ENCODE measurements around the gene PKMYT1. TPM values are rescaled to one million over a fixed set of nuclear protein-coding genes. Genes with fewer than 3 reads are reported as not detected.

Gene PKMYT1
- total and polyA plus RNA-seq, 9 of the 15 experiments (the other 6 are each of a cell fraction or from before 2014, with no cell fraction given): 8.7 to 201 (median 37.8) TPM

DNA sequence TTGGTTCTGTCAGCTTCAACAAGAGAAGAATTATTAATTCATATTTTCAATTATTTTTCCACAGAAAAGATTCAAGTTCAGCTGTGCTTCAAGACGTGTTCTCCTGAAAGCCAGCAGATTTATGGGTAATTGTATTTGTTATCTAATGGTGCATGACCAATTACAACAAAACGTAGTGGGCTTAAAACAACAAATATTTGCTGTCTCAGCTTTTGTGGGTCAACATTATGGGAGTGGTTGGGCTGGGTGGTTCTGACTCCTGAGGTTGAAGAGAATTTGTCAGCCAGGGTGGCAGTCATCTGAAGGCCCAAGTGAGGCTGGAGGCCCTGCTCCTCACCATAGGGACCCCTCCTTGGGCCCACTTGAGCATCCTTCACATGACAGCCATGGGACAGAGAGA, 40.3 kb downstream of the PKMYT1 start:
- intact Hi-C loops (cut with micrococcal nuclease): no loop called here
- WGBS (ENCODE audit: insufficient coverage, low coverage, missing lambda C conversion rate): 50% methylated on average over 2 of the region's 2 CpGs
- Histone ChIP-seq H3K9ac (ENCODE audit: insufficient read depth in 1 of 2, low read depth in 2 of 2, low read length in 2 of 2) (peak overlapping the region in 1 of 2 experiments; percentile 52; a peak in 1 of 4 replicates), H3K79me2 (ENCODE audit: control insufficient read depth, insufficient read depth, low read length) (no peaks in the 10 kb centered on the region), H3K36me3 (ENCODE audit: control insufficient read depth, insufficient read depth, low read length) (peaks cover 50% of the 10 kb centered on the region; the same call in 2 of the 3 replicates), H3K9me3 (replicated peaks; ENCODE audit: control insufficient read depth, insufficient read depth, low read depth, low read length) (no peaks in the 10 kb centered on the region), H2AFZ (ENCODE audit: low read depth, low read length) (no peak overlapping the region), H3K4me2 (ENCODE audit: insufficient read depth, low read length) (no peak overlapping the region), H3K4me3 (no peak overlapping the region), H3K4me1 (replicated peaks in 1 of 2; ENCODE audit: control insufficient read depth in 2 of 2, insufficient read depth in 2 of 2, low read length in 2 of 2) (peaks cover 0 to 6% of the 10 kb centered on the region in 2 experiments; a peak in 2 of 5 replicates), H4K20me1 (replicated peaks; ENCODE audit: control insufficient read depth, insufficient read depth, low read length) (no peaks in the 10 kb centered on the region), H3K9me1 (ENCODE audit: control insufficient read depth, insufficient read depth, low read length) (no peaks in the 10 kb centered on the region), H3K27ac (ENCODE audit: extremely low read depth, low read depth, low read length) (no peak overlapping the region), H3K27me3 (ENCODE audit: control insufficient read depth in 2 of 2, insufficient read depth in 2 of 2, low read length in 2 of 2) (no peaks in the 10 kb centered on the region)
- CTCF ChIA-PET (ENCODE audit: low intra/inter-chr PET ratio): no interaction called here
- FAIRE-seq (no peak), ATAC-seq (no peak), DNase-seq (ENCODE audit: extremely low read depth in 1 of 4, low spot score in 3 of 4) (no peak)
- in situ Hi-C loops (cut with MboI): no loop called here
- TF ChIP-seq ESRRA (IDR thresholded peaks at IDR 0.05; ENCODE audit: borderline replicate concordance, low read depth) (no peak), MAFG (tag; conservative IDR thresholded peaks at IDR 0.05) (peak; percentile 52), C11orf30 (IDR thresholded peaks at IDR 0.05; ENCODE audit: low read depth) (peak; percentile 69), BCOR (IDR thresholded peaks at IDR 0.05) (no peak), MAFK (IDR thresholded peaks at IDR 0.05; ENCODE audit: low read length) (peak; percentile 35; the same call in 1 of the 2 replicates), ZNF316 (IDR thresholded peaks at IDR 0.05) (peak; percentile 83), ZNF561 (CRISPR knock-in tag; conservative IDR thresholded peaks at IDR 0.05) (no peak)
- BruUV-seq (replicated peaks): no TSS peak
- POLR2A ChIA-PET: interaction anchor here (0.6 to 1.5 kb wide), 8 partner anchors 8 to 189 kb away, joined by 3 to 5 read pairs (median 3); partner anchors contain the start of gene KREMEN2

GRCh38 chr16:2938206-2938605, 42.0 kb downstream of the PKMYT1 start:
- H3K9ac ChIP-seq (ENCODE audit: insufficient read depth in 1 of 2, low read depth in 2 of 2, low read length in 2 of 2): no peak overlapping the region
- no peak overlapping the region for H3K27ac ChIP-seq (ENCODE audit: extremely low read depth, low read depth, low read length)
- peaks cover 62% of the 10 kb centered on the region; the same call in 2 of the 3 replicates for H3K36me3 ChIP-seq (ENCODE audit: control insufficient read depth, insufficient read depth, low read length)
- H3K4me2 ChIP-seq (ENCODE audit: insufficient read depth, low read length): no peak overlapping the region
- no peaks in the 10 kb centered on the region for H3K9me3 ChIP-seq (replicated peaks; ENCODE audit: control insufficient read depth, insufficient read depth, low read depth, low read length)
- DNase-seq (ENCODE audit: extremely low read depth in 1 of 4, low spot score in 3 of 4) (no peak), ATAC-seq (no peak), FAIRE-seq (no peak)
- no TSS peak for BruUV-seq (replicated peaks)
- ChIA-PET POLR2A (no interaction called here), CTCF (ENCODE audit: low intra/inter-chr PET ratio) (no interaction called here)
- no peaks in the 10 kb centered on the region for H3K9me1 ChIP-seq (ENCODE audit: control insufficient read depth, insufficient read depth, low read length)
- TF ChIP-seq PHF20 (IDR thresholded peaks at IDR 0.05; ENCODE audit: partially characterized antibody): no peak
- TF ChIP-seq SIRT6 (IDR thresholded peaks at IDR 0.05; ENCODE audit: low read depth, low read length): no peak
- no peak for TF ChIP-seq ZNF584 (CRISPR knock-in tag; IDR thresholded peaks at IDR 0.05; ENCODE audit: low read depth)
- no peak for TF ChIP-seq NEUROD1 (IDR thresholded peaks at IDR 0.05; ENCODE audit: borderline replicate concordance, low read depth, low read length, partially characterized antibody)
- TF ChIP-seq CREB1 (IDR thresholded peaks at IDR 0.05): no peak
- no peak for TF ChIP-seq CREB1 (CRISPR knock-in tag; IDR thresholded peaks at IDR 0.05)
- no peaks in the 10 kb centered on the region for H4K20me1 ChIP-seq (replicated peaks; ENCODE audit: control insufficient read depth, insufficient read depth, low read length)
- H3K4me3 ChIP-seq: no peak overlapping the region
- in situ Hi-C loops (cut with MboI): no loop called here
- no peaks in the 10 kb centered on the region for H3K79me2 ChIP-seq (ENCODE audit: control insufficient read depth, insufficient read depth, low read length)
- H2AFZ ChIP-seq (ENCODE audit: low read depth, low read length): no peak overlapping the region
- no peaks in the 10 kb centered on the region for H3K27me3 ChIP-seq (ENCODE audit: control insufficient read depth in 2 of 2, insufficient read depth in 2 of 2, low read length in 2 of 2)
- intact Hi-C loops (cut with micrococcal nuclease): no loop called here
- WGBS (ENCODE audit: insufficient coverage, low coverage, missing lambda C conversion rate): 97% methylated on average over 7 of the region's 12 CpGs
- H3K4me1 ChIP-seq (replicated peaks in 1 of 2; ENCODE audit: control insufficient read depth in 2 of 2, insufficient read depth in 2 of 2, low read length in 2 of 2): peaks cover 0 to 6% of the 10 kb centered on the region in 2 experiments; a peak in 2 of 5 replicates
